DMS 273 treated with DMSO at 0.1 percent for 48 hours (cell line): Measurements from ENCODE around the gene RAB8A.
"Not testable (repeated sequence)": the region's sequence is repeated elsewhere in the genome, so short reads cannot be mapped to it uniquely, and the experiment has no call there.

Source experiments
- DNase-seq: peaks from one replicate; lab custom pipeline; 2025; lab: John Stamatoyannopoulos, UW

Gene RAB8A

GRCh38 chr19:16078759-16079707 is 32.7 kb upstream of the RAB8A start:
- DNase-seq: peak; percentile 97

- no peak for DNase-seq
Measured at GRCh38 chr19:16084067-16084685, 27.5 kb upstream of the RAB8A start.

- DNase-seq: no peak
Measured at GRCh38 chr19:16085115-16085514, 26.6 kb upstream of the RAB8A start.

- DNase-seq: not testable (repeated sequence)
Measured at GRCh38 chr19:16087404-16087803, 24.3 kb upstream of the RAB8A start.

GRCh38 chr19:16087940-16088339 is 23.7 kb upstream of the RAB8A start:
- no peak for DNase-seq

- DNase-seq: no peak
Measured at GRCh38 chr19:16088351-16089009, 23.2 kb upstream of the RAB8A start.

- no peak for DNase-seq
Measured at GRCh38 chr19:16089010-16089846, 22.5 kb upstream of the RAB8A start.

GRCh38 chr19:16091546-16092475 is 19.9 kb upstream of the RAB8A start:
- no peak for DNase-seq

GRCh38 chr19:16094360-16095070 is 17.2 kb upstream of the RAB8A start:
- DNase-seq: no peak

GRCh38 chr19:16095071-16095571 is 16.6 kb upstream of the RAB8A start:
- DNase-seq: no peak

- no peak for DNase-seq
Measured at GRCh38 chr19:16096280-16096855, 15.3 kb upstream of the RAB8A start.

- DNase-seq: no peak
Measured at GRCh38 chr19:16098416-16098768, 13.3 kb upstream of the RAB8A start.

- DNase-seq: no peak
Measured at GRCh38 chr19:16098821-16099220, 12.9 kb upstream of the RAB8A start.

GRCh38 chr19:16099314-16099965 is 12.2 kb upstream of the RAB8A start:
- not testable (repeated sequence) for DNase-seq

GRCh38 chr19:16100524-16100923 is 11.2 kb upstream of the RAB8A start:
- DNase-seq: no peak

GRCh38 chr19:16104722-16105121 is 7.0 kb upstream of the RAB8A start:
- DNase-seq: no peak

GRCh38 chr19:16106121-16106520 is 5.6 kb upstream of the RAB8A start:
- DNase-seq: no peak

- DNase-seq: no peak
Measured at GRCh38 chr19:16111909-16112752, 442 bp downstream of the RAB8A start.
